ENCODE results near the gene PEX11G.

DNA sequence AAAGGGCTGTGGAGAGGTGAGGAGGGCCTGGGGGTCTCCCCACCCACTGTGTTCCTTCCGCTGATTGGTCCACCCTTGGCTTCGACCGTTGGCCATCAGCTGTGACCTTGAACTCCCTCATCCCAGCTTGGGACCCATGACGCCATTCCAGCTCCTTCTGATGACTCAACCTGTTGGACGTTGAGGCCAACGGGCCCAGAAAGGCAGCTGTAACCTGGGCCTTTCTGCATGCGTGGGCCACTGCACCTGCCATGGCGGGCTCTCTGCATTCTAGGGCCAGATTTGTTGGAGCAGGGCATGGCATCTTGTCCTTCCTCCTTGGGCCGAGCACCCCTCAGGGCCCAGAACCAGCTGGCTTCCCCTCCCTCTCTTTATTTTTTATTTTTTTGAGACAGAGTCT is 30.2 kb downstream of the PEX11G start:
- TF ChIP-seq EZH2 (IDR thresholded peaks at IDR 0.05; ENCODE audit: low read depth, low read length, severe bottlenecking) (no peak), CBX8 (IDR thresholded peaks at IDR 0.05; ENCODE audit: borderline replicate concordance, low read depth, low read length) (no peak), RAD21 (IDR thresholded peaks at IDR 0.05 in 1 of 2, conservative IDR thresholded peaks at IDR 0.05 in 1 of 2; ENCODE audit: low read depth in 2 of 2, low read length in 2 of 2) (no peak), POLR2A (IDR thresholded peaks at IDR 0.05; ENCODE audit: control extremely low read depth in 1 of 2, low read depth in 2 of 2, low read length in 2 of 2) (no peak), POLR2AphosphoS5 (IDR thresholded peaks at IDR 0.05; ENCODE audit: low read depth, low read length) (no peak), EP300 (IDR thresholded peaks at IDR 0.05; ENCODE audit: borderline replicate concordance in 1 of 2, low read depth in 2 of 2, low read length in 2 of 2) (no peak)
